NCI-H1436 (cell line): ENCODE data around the gene SNU13.
A peak's percentile ranks its signal among the peaks of the same experiment; 100 is the strongest.
"Not testable (repeated sequence)": the region's sequence is repeated elsewhere in the genome, so short reads cannot be mapped to it uniquely, and the experiment has no call there.

Experiments used
- DNase-seq: peaks from one replicate; lab custom pipeline; 2025; lab: John Stamatoyannopoulos, UW

SNU13 gene

DNA sequence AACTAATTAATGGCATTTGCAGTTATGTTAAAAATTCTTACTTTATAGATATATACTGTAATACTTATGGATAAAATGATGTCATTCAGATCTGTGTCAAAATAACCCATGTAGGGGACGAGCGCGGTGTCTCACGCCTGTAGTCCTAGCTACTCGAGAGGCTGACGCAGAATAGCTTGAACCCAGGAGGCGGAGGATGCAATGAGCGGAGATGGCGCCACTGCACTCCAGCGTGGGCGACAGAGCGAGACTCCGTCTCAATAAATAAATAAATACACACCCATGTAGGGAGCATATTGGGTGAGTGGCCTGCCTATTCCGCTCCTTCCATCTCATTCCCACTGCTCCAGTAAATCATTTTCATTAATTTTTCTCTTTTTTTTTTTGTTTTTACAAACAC, 7.1 kb downstream of the SNU13 start:
- DNase-seq: peak; percentile 5

DNA sequence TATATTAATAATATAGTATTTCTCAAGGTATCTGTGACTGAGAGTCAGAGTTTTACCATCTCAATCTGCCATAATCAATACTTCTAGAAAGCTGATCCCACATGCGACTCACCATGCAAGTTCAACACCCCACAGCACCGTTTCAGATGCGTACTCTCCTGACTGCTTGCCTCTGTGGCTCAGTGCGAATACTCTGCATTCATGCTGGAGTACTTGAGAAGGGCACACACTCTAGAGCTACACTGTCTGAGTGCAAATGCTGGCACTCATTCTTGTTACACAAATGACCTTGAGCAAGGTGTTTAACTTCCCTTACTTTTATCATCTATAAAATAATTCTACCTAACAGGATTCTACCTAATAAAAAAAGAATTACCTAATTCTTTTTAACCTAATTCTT, 12.5 kb downstream of the SNU13 start:
- DNase-seq: no peak

DNA sequence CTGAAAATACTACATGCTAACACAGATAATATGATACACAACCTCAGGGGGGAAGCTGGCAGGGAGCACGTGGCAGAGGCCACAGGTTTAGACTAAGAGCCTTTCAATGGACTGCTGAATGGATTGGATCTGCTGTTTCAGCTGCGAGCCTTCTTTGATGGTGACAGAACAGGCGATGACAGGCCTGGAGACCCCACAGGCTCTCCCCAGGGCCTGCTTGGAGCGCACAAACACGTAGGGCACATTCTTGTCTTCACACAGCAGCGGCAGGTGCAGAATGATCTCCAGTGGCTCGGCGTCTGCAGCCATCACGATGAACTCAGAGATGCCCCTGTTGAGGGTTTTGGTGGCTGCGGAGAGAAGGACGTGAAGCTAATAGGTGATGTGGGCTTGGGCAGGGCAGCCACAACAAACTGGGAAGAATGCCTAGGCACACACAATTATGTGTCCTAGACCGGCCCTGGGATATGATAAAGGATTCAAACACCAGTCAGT, 13.8 kb downstream of the SNU13 start:
- no peak for DNase-seq

GRCh38 chr22:41672780-41673509, 15.7 kb downstream of the SNU13 start:
- no peak for DNase-seq

DNA sequence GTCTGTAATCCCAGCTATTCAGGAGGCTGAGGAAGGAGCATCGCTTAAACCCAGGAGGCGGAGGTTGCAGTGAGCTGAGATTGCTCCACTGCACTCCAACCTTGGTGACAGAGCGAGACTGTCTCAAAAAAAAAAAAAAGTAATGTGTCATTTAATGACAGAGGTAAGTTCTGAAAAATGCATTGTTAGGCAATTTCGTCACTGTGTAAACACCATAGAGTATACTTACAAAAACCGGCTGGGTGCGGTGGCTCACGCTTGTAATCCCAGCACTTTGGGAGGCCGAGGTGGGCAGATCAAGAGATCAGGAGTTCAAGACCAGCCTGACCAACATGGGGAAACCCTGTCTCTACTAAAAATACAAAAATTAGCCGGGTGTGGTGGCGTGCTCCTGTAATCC, 16.6 kb downstream of the SNU13 start:
- not testable (repeated sequence) for DNase-seq

DNA sequence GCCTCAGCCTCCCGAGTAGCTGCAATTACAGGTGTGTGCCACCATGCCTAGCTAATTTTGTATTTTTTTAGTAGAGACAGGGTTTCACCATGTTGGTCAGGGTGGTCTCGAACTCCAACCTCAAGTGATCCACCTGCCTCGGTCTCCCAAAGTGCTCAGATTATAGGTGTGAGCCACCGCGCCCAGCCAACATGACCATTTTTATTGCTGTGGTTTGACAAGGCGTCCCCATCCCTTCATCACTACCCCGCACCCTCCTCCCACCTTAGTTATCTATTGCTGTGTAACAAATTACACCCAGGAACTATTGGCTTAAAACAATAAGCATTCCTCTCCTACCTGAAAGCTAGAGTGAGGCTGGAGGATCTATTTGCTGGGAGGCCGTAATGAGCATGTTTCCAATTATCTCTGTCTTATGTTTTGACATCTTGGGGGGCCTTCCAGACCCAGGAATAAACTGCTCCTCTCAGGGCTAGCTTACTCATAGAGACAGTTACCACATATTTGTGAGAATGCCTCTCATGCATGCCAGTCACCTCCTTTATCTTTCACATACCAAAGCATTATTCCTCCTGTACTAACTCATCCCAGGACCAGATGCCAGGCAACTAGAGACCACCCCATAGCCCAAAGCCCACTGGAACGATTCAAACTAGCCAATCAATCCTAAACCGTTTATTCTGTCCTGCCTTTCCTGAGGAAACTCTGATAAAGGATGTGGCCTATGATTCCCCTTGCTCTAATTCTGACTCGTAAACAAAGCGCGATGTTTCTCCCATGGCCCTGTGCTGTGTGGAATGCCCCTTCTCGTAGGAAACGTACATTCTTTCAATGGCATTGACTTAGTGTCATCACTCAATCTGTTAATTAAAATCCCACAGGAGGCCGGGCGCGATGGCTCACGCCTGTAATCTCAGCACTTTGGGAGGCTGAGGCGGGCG, 19.4 kb downstream of the SNU13 start:
- DNase-seq: no peak

DNA sequence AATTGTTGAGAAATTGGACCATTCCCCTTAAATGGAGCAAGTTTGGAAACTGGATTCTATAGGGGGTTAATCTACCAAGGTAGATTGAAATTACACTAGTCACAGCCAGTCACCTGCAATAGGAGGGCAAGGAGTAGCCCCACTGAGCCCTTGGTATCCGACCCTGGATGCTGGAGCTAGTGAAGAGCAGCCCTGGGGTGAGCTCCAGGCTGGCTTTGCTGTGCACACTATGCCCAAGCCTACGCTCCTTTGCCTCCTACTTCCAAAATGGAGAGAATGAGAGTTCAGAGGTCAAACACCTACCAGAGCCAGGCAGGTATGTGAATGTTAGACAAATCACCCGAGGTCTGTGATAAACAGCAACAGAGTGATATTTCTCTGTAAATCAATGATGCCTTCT, 23.7 kb downstream of the SNU13 start:
- DNase-seq: no peak

- DNase-seq: no peak
Observed at GRCh38 chr22:41664490-41664889, 24.2 kb downstream of the SNU13 start.

- not testable (repeated sequence) for DNase-seq
Observed at GRCh38 chr22:41663594-41663993, 25.1 kb downstream of the SNU13 start.

- DNase-seq: no peak
Observed at GRCh38 chr22:41661713-41662112, 27.0 kb downstream of the SNU13 start.

GRCh38 chr22:41661088-41661487, 27.6 kb downstream of the SNU13 start:
- DNase-seq: no peak

DNA sequence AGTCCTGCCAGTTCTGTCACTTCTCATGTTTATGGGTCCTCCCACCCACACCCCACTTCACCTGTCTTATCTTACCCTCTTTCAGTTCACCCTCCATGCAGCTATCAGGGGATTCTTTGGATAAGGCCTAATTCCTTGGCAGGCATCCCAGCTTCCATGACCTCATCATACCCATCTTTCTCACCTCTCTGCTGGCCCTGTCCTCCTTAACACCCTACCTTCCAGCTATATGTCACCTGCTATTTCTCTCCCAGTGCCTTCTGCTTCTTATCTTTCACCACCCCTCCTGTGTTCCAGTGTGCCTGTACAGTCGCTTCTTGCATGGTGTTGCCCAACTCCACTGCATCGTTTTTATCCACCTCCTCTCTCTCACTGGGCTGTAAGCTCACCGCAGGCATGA, 28.3 kb downstream of the SNU13 start:
- DNase-seq: no peak

GRCh38 chr22:41659941-41660340, 28.7 kb downstream of the SNU13 start:
- no peak for DNase-seq

GRCh38 chr22:41658869-41659268, 29.8 kb downstream of the SNU13 start:
- no peak for DNase-seq

- no peak for DNase-seq
Observed at GRCh38 chr22:41657709-41658108, 31.0 kb downstream of the SNU13 start.

DNA sequence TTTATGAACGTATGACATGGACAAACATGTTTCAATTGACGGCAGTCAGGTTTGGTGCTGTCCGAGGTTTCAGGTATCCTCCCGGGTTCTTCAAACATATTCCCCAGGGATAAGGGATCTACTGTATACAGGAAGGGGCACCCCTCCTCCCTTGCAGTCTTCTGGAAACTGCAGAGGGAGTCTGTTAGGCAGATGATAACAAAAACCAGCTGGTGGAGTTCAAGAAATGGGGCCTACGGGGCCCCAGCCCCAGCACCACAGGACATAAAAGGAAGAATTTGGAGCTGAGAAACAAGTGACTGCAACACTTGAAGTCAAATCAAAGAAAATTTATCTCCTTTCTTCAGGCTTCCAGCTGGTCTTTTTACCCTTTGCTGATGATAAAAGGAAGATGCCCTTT, 32.1 kb downstream of the SNU13 start:
- no peak for DNase-seq

GRCh38 chr22:41654322-41654721, 34.3 kb downstream of the SNU13 start:
- DNase-seq: no peak

DNA sequence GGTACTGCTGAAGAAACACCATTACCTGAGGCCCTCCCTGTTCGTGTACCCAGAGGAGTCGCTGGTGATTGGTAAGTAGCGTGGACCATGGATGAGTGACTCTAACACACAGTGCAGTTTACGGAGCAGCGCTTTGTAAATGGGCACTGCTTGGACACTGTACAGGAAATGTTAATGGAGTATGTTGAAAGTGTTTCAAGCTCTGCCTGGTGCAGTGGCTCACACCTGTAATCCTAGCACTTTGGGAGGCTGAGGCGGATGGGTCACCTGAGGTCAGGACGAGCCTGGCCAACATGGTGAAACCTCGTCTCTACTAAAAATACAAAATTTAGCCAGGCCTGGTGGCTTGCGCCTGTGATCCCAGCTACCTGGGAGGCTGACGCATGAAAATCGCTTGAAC, 37.8 kb downstream of the SNU13 start:
- no peak for DNase-seq

DNA sequence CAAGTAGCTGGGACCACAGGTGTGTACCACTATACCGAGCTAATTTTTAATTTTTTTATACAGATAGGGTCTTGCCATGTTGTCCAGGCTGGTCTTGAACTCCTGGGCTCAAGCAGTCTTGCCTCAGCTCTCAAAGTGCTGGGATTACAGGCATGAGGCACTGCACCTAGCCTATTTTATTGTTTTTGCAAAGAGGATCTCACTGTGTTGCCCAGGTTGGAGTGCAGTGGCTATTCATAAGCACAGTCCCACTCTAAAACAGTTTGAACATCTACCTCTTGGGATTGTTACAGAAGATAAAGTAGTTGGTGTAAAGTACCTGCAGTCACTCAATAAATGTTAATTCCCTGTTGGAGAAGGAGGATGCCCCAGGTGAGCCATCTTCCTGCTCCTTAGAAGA, 38.4 kb downstream of the SNU13 start:
- no peak for DNase-seq

DNA sequence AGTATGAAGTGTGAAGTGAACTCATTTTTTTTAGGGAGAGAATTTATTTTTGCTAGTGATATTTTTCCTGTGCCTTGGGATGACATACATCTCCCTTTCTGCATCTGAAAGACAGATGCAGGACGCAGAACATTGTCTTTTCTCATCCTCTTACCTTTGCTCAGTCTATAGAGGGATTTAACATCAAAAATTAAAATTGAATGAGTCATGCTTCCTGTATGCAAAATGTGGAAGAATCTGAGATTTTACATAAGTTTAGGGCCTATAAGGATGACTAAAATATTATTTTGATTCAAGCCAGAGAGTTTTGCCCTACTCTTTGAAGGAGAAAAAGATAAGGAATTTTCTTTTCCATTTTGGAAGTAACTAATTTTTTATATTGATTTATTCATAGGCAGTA, 40.2 kb downstream of the SNU13 start:
- no peak for DNase-seq

DNA sequence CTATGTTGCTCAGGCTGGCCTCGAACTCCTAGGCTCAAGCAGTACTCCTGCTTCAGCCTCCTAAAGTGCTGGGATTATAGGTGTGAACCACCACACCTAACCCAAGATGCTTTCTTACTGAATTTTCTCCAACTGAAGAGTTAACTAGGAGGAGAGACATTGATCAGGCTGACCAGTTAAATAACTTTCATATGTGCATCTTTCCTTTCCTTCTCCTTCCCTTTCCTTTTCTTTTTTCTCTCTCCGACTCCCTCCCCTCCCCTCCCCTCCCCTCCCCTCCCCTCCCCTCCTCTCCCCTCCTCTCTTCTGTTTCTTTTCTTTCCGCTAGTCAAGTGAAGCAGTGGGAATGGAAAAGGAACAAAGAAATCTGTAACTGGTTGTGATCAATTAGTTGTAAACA, 40.9 kb downstream of the SNU13 start:
- no peak for DNase-seq

DNA sequence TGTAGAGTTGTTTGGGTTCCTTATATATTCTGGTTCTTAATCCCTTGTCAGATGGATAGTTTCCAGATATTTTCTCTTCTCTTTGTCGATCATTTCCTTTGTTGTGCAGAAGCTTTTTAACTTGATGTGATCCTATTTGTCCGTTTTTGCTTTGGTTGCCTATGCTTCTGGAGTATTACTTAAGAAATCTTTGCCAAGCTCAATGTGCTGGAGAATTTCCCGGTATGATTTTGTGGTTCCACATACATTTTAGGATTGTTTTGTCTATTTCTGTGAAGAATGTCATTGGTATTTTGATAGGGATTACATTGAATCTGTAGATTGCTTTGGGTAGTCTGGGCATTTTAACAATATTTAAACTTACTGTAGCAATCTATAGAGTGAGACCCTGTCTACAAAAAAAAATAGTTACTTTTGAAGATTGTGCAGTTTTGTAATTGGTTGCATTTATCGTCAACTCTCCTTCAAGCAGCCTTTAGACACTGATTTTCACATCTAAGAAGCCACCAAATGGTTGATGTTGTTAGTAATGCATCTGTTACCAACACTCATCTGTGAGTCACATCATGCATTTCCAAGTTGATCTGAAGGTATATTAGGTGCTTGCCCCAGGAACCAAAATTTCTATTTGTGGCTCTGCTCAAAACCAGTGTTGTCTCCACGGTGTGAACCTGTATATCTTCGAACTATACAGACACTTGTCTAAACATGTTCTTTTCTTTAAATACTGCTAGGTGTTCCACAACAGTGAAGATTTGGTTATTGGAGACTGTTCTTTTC, 46.1 kb downstream of the SNU13 start:
- no peak for DNase-seq
